ENCODE results near the gene ERN1.

- TF ChIP-seq MAX (IDR thresholded peaks at IDR 0.05) (no peak), CTCF (IDR thresholded peaks at IDR 0.05; ENCODE audit: control extremely low read depth in 1 of 3, insufficient read depth in 1 of 3, low read depth in 1 of 3, low read length in 3 of 3) (no peak), TEAD4 (IDR thresholded peaks at IDR 0.05; ENCODE audit: low read depth, low read length) (no peak), JUND (IDR thresholded peaks at IDR 0.05; ENCODE audit: low read length) (no peak), RAD21 (IDR thresholded peaks at IDR 0.05 in 1 of 2, conservative IDR thresholded peaks at IDR 0.05 in 1 of 2; ENCODE audit: low read depth in 2 of 2, low read length in 2 of 2) (no peak), EZH2 (IDR thresholded peaks at IDR 0.05; ENCODE audit: low read depth, low read length, severe bottlenecking) (no peak), POLR2A (IDR thresholded peaks at IDR 0.05; ENCODE audit: control extremely low read depth in 1 of 2, low read depth in 2 of 2, low read length in 2 of 2) (no peak), TAF1 (IDR thresholded peaks at IDR 0.05; ENCODE audit: low read depth, low read length) (no peak)
Measured at GRCh38 chr17:64024215-64024654, 105.7 kb downstream of the ERN1 start.
